Left lung (tissue), 10 donors: Measurements from ENCODE around the gene RAB7A. TPM values are rescaled to one million over a fixed set of nuclear protein-coding genes. Genes with fewer than 3 reads are reported as not detected.

Experiments
- ATAC-seq: fragments of 200-7000 bp; cut with Tn5 transposase; one replicate; pipeline ENCODE4 v1.9.1; 2020; ENCODE audit warnings: moderate library complexity
- DNase-seq, 4 donors: peaks; one replicate each; pipeline ENCODE4 v3.0.0-alpha.2; 2013 to 2020
- H3K27ac ChIP-seq, 2 donors: fragments of 200-600 bp; sonication (generic) in 1 of 2; one replicate each; pipeline versions ENCODE4 v1.5.0 to v1.8.0; 2020 to 2021
- H3K27me3 ChIP-seq, 2 donors: fragments of 200-600 bp; sonication (generic) in 1 of 2; one replicate each; pipeline versions ENCODE4 v1.5.0 to v1.8.0; 2020 to 2021
- H3K36me3 ChIP-seq, 2 donors: fragments of 200-600 bp; sonication (generic) in 1 of 2; one replicate each; pipeline versions ENCODE4 v1.5.0 to v1.8.0; 2020 to 2021
- H3K4me1 ChIP-seq, 2 donors: fragments of 200-600 bp; one replicate each; pipeline ENCODE4 v1.8.0; 2021
- H3K4me3 ChIP-seq, 2 donors: fragments of 200-600 bp; sonication (generic) in 1 of 2; one replicate each; pipeline versions ENCODE4 v1.5.0 to v1.8.0; 2020 to 2021; ENCODE audit warnings: mild to moderate bottlenecking in 1 of 2
- H3K9me3 ChIP-seq, 2 donors: fragments of 200-600 bp; sonication (generic) in 1 of 2; one replicate each; pipeline versions ENCODE4 v1.5.0 to v1.8.0; 2020 to 2021
- CTCF ChIP-seq, 2 donors: fragments of 200-600 bp; sonication (generic) in 1 of 2; IDR thresholded peaks; one replicate each; pipeline versions ENCODE4 v1.5.0 to v1.8.0; 2021; ENCODE audit warnings: antibody characterized with exemption in 2 of 2
- intact Hi-C, 2 donors: fragments of 100-400 bp; cut with DNase I; formaldehyde crosslinking; loops; one replicate each; pipeline versions ENCODE4 v1.11.2 to v1.14.2; 2022
- polyA plus RNA-seq, 6 donors: library from polyadenylated mRNA; unstranded; fragments of 120-200 nt; gene quantifications; one replicate each; pipeline ENCODE4 v1.2.1, GENCODE V29; 2013; ENCODE audit not compliant: insufficient read length in 6 of 6
- total RNA-seq, 2 donors: library from RNA; stranded (reverse); fragmentation: NEBNext Ultra II Directional; extraction: Animal tissue kit (Norgen Biotek cat#: 25700); gene quantifications; one replicate each; pipeline ENCODE4 v1.2.1, GENCODE V29; 2021
- donor health status: DM: no; HTN: yes; CAD: no.
- donor health status: DM: no; HTN: no; CAD: no.

The RAB7A gene
- total and polyA plus RNA-seq, 8 donors: 162 to 336 (median 195) TPM

- H3K4me3 ChIP-seq: no peak overlapping the region
- TF ChIP-seq CTCF (IDR thresholded peaks at IDR 0.05): no peak
- no peak for ATAC-seq
- no peak for DNase-seq
- no peaks in the 10 kb centered on the region for H3K9me3 ChIP-seq
- H3K27ac ChIP-seq: no peak overlapping the region
- no peaks in the 10 kb centered on the region for H3K36me3 ChIP-seq
- intact Hi-C loops: loop anchor here in 1 of 2 donors (10.0 kb wide), 1 partner anchor 98 kb away; no protein-coding TSS in a partner anchor
- peaks cover 12 to 92% of the 10 kb centered on the region in 2 donors for H3K4me1 ChIP-seq
- no peaks in the 10 kb centered on the region for H3K27me3 ChIP-seq
Observed at GRCh38 chr3:128782282-128783146, 56.5 kb downstream of the RAB7A start.

GRCh38 chr3:128783774-128784173 is 57.8 kb downstream of the RAB7A start:
- H3K27ac ChIP-seq: no peak overlapping the region
- ATAC-seq: no peak
- no peaks in the 10 kb centered on the region for H3K27me3 ChIP-seq
- intact Hi-C loops: loop anchor here in 1 of 2 donors (10.0 kb wide), 1 partner anchor 99 kb away; no protein-coding TSS in a partner anchor
- no peaks in the 10 kb centered on the region for H3K36me3 ChIP-seq
- no peak for TF ChIP-seq CTCF (IDR thresholded peaks at IDR 0.05)
- no peak for DNase-seq
- H3K4me1 ChIP-seq: peaks cover 15 to 94% of the 10 kb centered on the region in 2 donors
- H3K9me3 ChIP-seq: no peaks in the 10 kb centered on the region
- no peak overlapping the region for H3K4me3 ChIP-seq

GRCh38 chr3:128784232-128784631 is 58.2 kb downstream of the RAB7A start:
- no peaks in the 10 kb centered on the region for H3K27me3 ChIP-seq
- ATAC-seq (peak; percentile 33), DNase-seq (peak in 1 of 4 donors; percentile 75)
- no peaks in the 10 kb centered on the region for H3K36me3 ChIP-seq
- no peaks in the 10 kb centered on the region for H3K9me3 ChIP-seq
- no peak overlapping the region for H3K27ac ChIP-seq
- peak in 1 of 2 donors; percentile 13 for TF ChIP-seq CTCF (IDR thresholded peaks at IDR 0.05)
- H3K4me3 ChIP-seq: no peak overlapping the region
- intact Hi-C loops: loop anchor here in 1 of 2 donors (10.0 kb wide), 1 partner anchor 99 kb away; no protein-coding TSS in a partner anchor
- H3K4me1 ChIP-seq: peaks cover 15 to 99% of the 10 kb centered on the region in 2 donors

GRCh38 chr3:128784843-128785242 is 58.9 kb downstream of the RAB7A start:
- Histone ChIP-seq H3K4me1 (peaks cover 15 to 100% of the 10 kb centered on the region in 2 donors), H3K36me3 (no peaks in the 10 kb centered on the region), H3K9me3 (no peaks in the 10 kb centered on the region), H3K27me3 (no peaks in the 10 kb centered on the region), H3K4me3 (no peak overlapping the region), H3K27ac (no peak overlapping the region)
- TF ChIP-seq CTCF (IDR thresholded peaks at IDR 0.05): no peak
- intact Hi-C loops: loop anchor here in 1 of 2 donors (10.0 kb wide), 1 partner anchor 100 kb away; no protein-coding TSS in a partner anchor
- DNase-seq (no peak), ATAC-seq (no peak)

GRCh38 chr3:128786434-128787020 is 60.5 kb downstream of the RAB7A start:
- no peaks in the 10 kb centered on the region for H3K9me3 ChIP-seq
- intact Hi-C loops: loop anchor here in 1 of 2 donors (10.0 kb wide), 1 partner anchor 102 kb away; no protein-coding TSS in a partner anchor
- H3K4me3 ChIP-seq: no peak overlapping the region
- no peaks in the 10 kb centered on the region for H3K27me3 ChIP-seq
- DNase-seq: no peak
- TF ChIP-seq CTCF (IDR thresholded peaks at IDR 0.05): no peak
- no peaks in the 10 kb centered on the region for H3K36me3 ChIP-seq
- peak overlapping the region in 1 of 2 donors; percentile 77 for H3K27ac ChIP-seq
- ATAC-seq: no peak
- peaks cover 15 to 100% of the 10 kb centered on the region in 2 donors for H3K4me1 ChIP-seq
